Thyroid gland (tissue), 4 donors: ENCODE data around the gene PRM1. TPM values are rescaled to one million over a fixed set of nuclear protein-coding genes. Genes with fewer than 3 reads are reported as not detected.

Source experiments
- DNase-seq, 2 donors: peaks; one replicate each; pipeline ENCODE4 v3.0.0-alpha.2; 2019
- H3K27ac ChIP-seq, 3 donors: fragments of 200-600 bp; sonication (generic); 1 replicate in 2 of 3; 2 replicates in 1 of 3; pipeline ENCODE4 v1.5.1; 2016 to 2019; ENCODE audit warnings: mild to moderate bottlenecking in 1 of 3, moderate library complexity in 1 of 3
- H3K27me3 ChIP-seq: fragments of 200-600 bp; sonication (generic); one replicate; pipeline ENCODE4 v1.5.1; 2019
- H3K36me3 ChIP-seq, 2 donors: fragments of 200-600 bp; sonication (generic); one replicate each; pipeline ENCODE4 v1.5.1; 2016 to 2019
- H3K4me1 ChIP-seq, 2 donors: fragments of 200-600 bp; sonication (generic); one replicate each; pipeline ENCODE4 v1.5.1; 2017 to 2019
- H3K4me3 ChIP-seq, 3 donors: fragments of 200-600 bp; sonication (generic); replicated peaks in 1 of 3; 1 replicate in 2 of 3; 2 replicates in 1 of 3; pipeline ENCODE4 v1.5.1; 2016; ENCODE audit warnings: mild to moderate bottlenecking in 1 of 3
- H3K9me3 ChIP-seq: fragments of 200-600 bp; sonication (generic); one replicate; pipeline ENCODE4 v1.5.1; 2017
- POLR2A ChIP-seq, 2 donors: fragments of 450-650 bp; IDR thresholded peaks; one replicate each; pipeline ENCODE4 v1.6.1; 2017; ENCODE audit warnings: antibody characterized with exemption in 2 of 2, mild to moderate bottlenecking in 2 of 2, moderate library complexity in 1 of 2
- WGBS, 2 donors: methylation state at CpG; one replicate each; pipeline ENCODE4 v1.1.5; 2017; 5-methylcytosine and 5-hydroxymethylcytosine counted together
- intact Hi-C: fragments of 100-400 bp; cut with DNase I; formaldehyde crosslinking; loops from one replicate; pipeline ENCODE4 v1.15.1; 2023
- total RNA-seq, 4 donors: library from RNA; depleted of rRNA; stranded (reverse); fragments of >200 nt; gene quantifications; one replicate each; pipeline ENCODE4 v1.2.3, GENCODE V29; 2016
- TF ChIP-seq, protein P1 (sequence below), 6 experiments: fragments of 200-600 bp in 3 of 6; fragments of 450-650 bp in 3 of 6; sonication (generic) in 3 of 6; IDR thresholded peaks; one replicate each; pipeline ENCODE4 v1.5.1; 2016 to 2019; ENCODE audit warnings: antibody characterized with exemption in 6 of 6, mild to moderate bottlenecking in 2 of 6, inconsistent platforms in 1 of 6, moderate library complexity in 1 of 6

Gene PRM1
- total RNA-seq, 4 donors from 2014 or later: 13.7 to 335 TPM; not detected in 2

- WGBS, 2 donors: 85 to 87% methylated on average over 10 of the region's 10 CpGs
- intact Hi-C loops: no loop called here
Measured at GRCh38 chr16:11239644-11240632, 41.2 kb downstream of the PRM1 start.

GRCh38 chr16:11238272-11239202 is 42.6 kb downstream of the PRM1 start:
- no peaks in the 10 kb centered on the region for H3K9me3 ChIP-seq
- H3K4me3 ChIP-seq: no peak overlapping the region
- TF ChIP-seq, protein P1, sequence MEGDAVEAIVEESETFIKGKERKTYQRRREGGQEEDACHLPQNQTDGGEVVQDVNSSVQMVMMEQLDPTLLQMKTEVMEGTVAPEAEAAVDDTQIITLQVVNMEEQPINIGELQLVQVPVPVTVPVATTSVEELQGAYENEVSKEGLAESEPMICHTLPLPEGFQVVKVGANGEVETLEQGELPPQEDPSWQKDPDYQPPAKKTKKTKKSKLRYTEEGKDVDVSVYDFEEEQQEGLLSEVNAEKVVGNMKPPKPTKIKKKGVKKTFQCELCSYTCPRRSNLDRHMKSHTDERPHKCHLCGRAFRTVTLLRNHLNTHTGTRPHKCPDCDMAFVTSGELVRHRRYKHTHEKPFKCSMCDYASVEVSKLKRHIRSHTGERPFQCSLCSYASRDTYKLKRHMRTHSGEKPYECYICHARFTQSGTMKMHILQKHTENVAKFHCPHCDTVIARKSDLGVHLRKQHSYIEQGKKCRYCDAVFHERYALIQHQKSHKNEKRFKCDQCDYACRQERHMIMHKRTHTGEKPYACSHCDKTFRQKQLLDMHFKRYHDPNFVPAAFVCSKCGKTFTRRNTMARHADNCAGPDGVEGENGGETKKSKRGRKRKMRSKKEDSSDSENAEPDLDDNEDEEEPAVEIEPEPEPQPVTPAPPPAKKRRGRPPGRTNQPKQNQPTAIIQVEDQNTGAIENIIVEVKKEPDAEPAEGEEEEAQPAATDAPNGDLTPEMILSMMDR (IDR thresholded peaks at IDR 0.05): no peak
- TF ChIP-seq POLR2A (IDR thresholded peaks at IDR 0.05): no peak
- WGBS, 2 donors: 95 to 99% methylated on average over 14 to 15 of the region's 15 CpGs
- no peaks in the 10 kb centered on the region for H3K27me3 ChIP-seq
- H3K4me1 ChIP-seq: peaks cover 0 to 8% of the 10 kb centered on the region in 2 donors
- DNase-seq: no peak
- intact Hi-C loops: no loop called here
- no peaks in the 10 kb centered on the region for H3K36me3 ChIP-seq
- H3K27ac ChIP-seq: no peak overlapping the region

More at GRCh38 chr16:11239644-11240632, 41.2 kb downstream of the PRM1 start:
- Histone ChIP-seq H3K4me3 (no peak overlapping the region), H3K36me3 (no peaks in the 10 kb centered on the region), H3K27me3 (no peaks in the 10 kb centered on the region), H3K9me3 (no peaks in the 10 kb centered on the region), H3K4me1 (peaks cover 0 to 8% of the 10 kb centered on the region in 2 donors), H3K27ac (no peak overlapping the region)
- TF ChIP-seq, protein P1 (IDR thresholded peaks at IDR 0.05): no peak
- no peak for TF ChIP-seq POLR2A (IDR thresholded peaks at IDR 0.05)
- no peak for DNase-seq

- no peaks in the 10 kb centered on the region for H3K9me3 ChIP-seq
- DNase-seq: no peak
- no peaks in the 10 kb centered on the region for H3K27me3 ChIP-seq
- H3K36me3 ChIP-seq: no peaks in the 10 kb centered on the region
- intact Hi-C loops: no loop called here
- WGBS, 2 donors: 79 to 89% methylated on average over 9 to 10 of the region's 10 CpGs
- H3K4me3 ChIP-seq: no peak overlapping the region
- TF ChIP-seq POLR2A (IDR thresholded peaks at IDR 0.05): no peak
- TF ChIP-seq, protein P1 (IDR thresholded peaks at IDR 0.05): no peak
- no peak overlapping the region for H3K27ac ChIP-seq
- H3K4me1 ChIP-seq: peaks cover 0 to 12% of the 10 kb centered on the region in 2 donors
Measured at GRCh38 chr16:11236461-11237254, 44.5 kb downstream of the PRM1 start.

DNA sequence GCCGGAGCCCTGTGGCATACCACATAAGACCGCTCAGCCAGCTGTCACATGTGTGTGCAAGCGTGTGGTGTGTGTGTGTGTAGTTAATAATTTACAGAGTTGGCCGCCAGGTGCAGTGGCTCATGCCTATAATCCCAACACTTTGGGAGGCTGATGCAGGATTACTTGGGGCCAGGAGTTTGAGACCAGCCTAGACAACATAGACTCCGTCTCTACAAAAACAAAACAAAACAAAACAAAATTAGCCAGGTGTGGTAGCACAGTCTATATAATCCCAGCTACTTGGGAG is 45.5 kb downstream of the PRM1 start:
- H3K4me3 ChIP-seq: no peak overlapping the region
- TF ChIP-seq, protein P1 (IDR thresholded peaks at IDR 0.05): no peak
- no peak for TF ChIP-seq POLR2A (IDR thresholded peaks at IDR 0.05)
- H3K4me1 ChIP-seq: peaks cover 0 to 12% of the 10 kb centered on the region in 2 donors
- H3K9me3 ChIP-seq: no peaks in the 10 kb centered on the region
- H3K36me3 ChIP-seq: no peaks in the 10 kb centered on the region
- 81 to 94% methylated on average over 5 of the region's 5 CpGs for WGBS, 2 donors
- intact Hi-C loops: no loop called here
- no peak overlapping the region for H3K27ac ChIP-seq
- DNase-seq: no peak
- no peaks in the 10 kb centered on the region for H3K27me3 ChIP-seq
